Prostate gland (tissue), 2 donors: ENCODE measurements around the gene USF1. TPM values are rescaled to one million over a fixed set of nuclear protein-coding genes. Genes with fewer than 3 reads are reported as not detected.
"Not testable (repeated sequence)": the region's sequence is repeated elsewhere in the genome, so short reads cannot be mapped to it uniquely, and the experiment has no call there.

Experiments
- DNase-seq: peaks from one replicate; pipeline ENCODE4 v3.0.0-alpha.2; 2019; ENCODE audit warnings: low spot score
- H3K27ac ChIP-seq, 2 donors: fragments of 200-600 bp; sonication (generic); 2 replicates each; pipeline ENCODE4 v1.5.1; 2017 to 2019
- H3K27me3 ChIP-seq: fragments of 200-600 bp; sonication (generic); replicated peaks from 2 replicates; pipeline ENCODE4 v1.5.1; 2019; ENCODE audit not compliant: insufficient read depth
- H3K36me3 ChIP-seq, 2 donors: fragments of 200-600 bp; sonication (generic); 1 replicate in 1 of 2; 2 replicates in 1 of 2; pipeline versions ENCODE4 v1.5.1 to v1.8.1; 2017 to 2019
- H3K4me1 ChIP-seq: fragments of 200-600 bp; sonication (generic); replicated peaks from 2 replicates; pipeline ENCODE4 v1.5.1; 2019
- H3K4me3 ChIP-seq, 2 donors: fragments of 200-600 bp; sonication (generic); 2 replicates each; pipeline ENCODE4 v1.5.1; 2017 to 2019
- H3K9me3 ChIP-seq: fragments of 200-600 bp; sonication (generic); 2 replicates; pipeline ENCODE4 v1.5.1; 2017
- CTCF ChIP-seq, 4 experiments: fragments of 200-600 bp in 2 of 4; fragments of 450-650 bp in 2 of 4; sonication (generic) in 2 of 4; IDR thresholded peaks; 1 replicate in 3 of 4; 2 replicates in 1 of 4; pipeline ENCODE4 v1.5.1; 2016 to 2019; ENCODE audit warnings: antibody characterized with exemption in 4 of 4, mild to moderate bottlenecking in 2 of 4, moderate library complexity in 2 of 4
- POLR2A ChIP-seq: fragments of 450-650 bp; IDR thresholded peaks from one replicate; pipeline ENCODE4 v1.6.1; 2016; ENCODE audit warnings: antibody characterized with exemption, mild to moderate bottlenecking
- POLR2AphosphoS5 ChIP-seq: sonication (generic); formaldehyde crosslinking; IDR thresholded peaks from one replicate; pipeline ENCODE4 v1.6.1; 2017; ENCODE audit warnings: antibody characterized with exemption
- WGBS: methylation state at CpG from one replicate; pipeline ENCODE4 v1.1.5; 2018; 5-methylcytosine and 5-hydroxymethylcytosine counted together
- intact Hi-C: fragments of 100-400 bp; cut with DNase I; formaldehyde crosslinking; loops from one replicate; pipeline ENCODE4 v1.14.2; 2022
- small RNA-seq, 2 donors: library from RNA; depleted of rRNA; stranded (forward); fragments of <200 nt; gene quantifications; one replicate each; pipeline ENCODE3, GENCODE V24; 2016
- total RNA-seq, 2 donors: library from RNA; depleted of rRNA; stranded (reverse); fragments of >200 nt; gene quantifications; one replicate each; pipeline ENCODE4 v1.1.0, GENCODE V29; 2016

USF1 gene
- total RNA-seq, 2 donors from 2014 or later: 46.3 to 65.8 TPM

GRCh38 chr1:160996178-160996577, 49.6 kb downstream of the USF1 start:
- WGBS: 89% methylated on average over 3 of the region's 3 CpGs
- TF ChIP-seq POLR2A (no peak), CTCF (IDR thresholded peaks at IDR 0.05) (no peak), POLR2AphosphoS5 (no peak)
- Histone ChIP-seq H3K27ac (no peak overlapping the region), H3K4me1 (no peaks in the 10 kb centered on the region), H3K36me3 (peaks cover 0 to 16% of the 10 kb centered on the region in 2 donors), H3K9me3 (no peaks in the 10 kb centered on the region), H3K4me3 (no peak overlapping the region), H3K27me3 (no peaks in the 10 kb centered on the region)
- DNase-seq: no peak
- intact Hi-C loops: loop anchor here (5.0 to 10.0 kb wide), 2 partner anchors 101 to 271 kb away; partner anchors contain the start of gene KLHDC9

- intact Hi-C loops: loop anchor here (10.0 kb wide), 1 partner anchor 269 kb away; no protein-coding TSS in a partner anchor
- peak; percentile 10 for TF ChIP-seq POLR2AphosphoS5
- TF ChIP-seq POLR2A: no peak
- TF ChIP-seq CTCF (IDR thresholded peaks at IDR 0.05): peak in 2 of 4 experiments; percentile 26 to 38
- DNase-seq: no peak
Observed at GRCh38 chr1:160993544-160994193, 52.1 kb downstream of the USF1 start.

GRCh38 chr1:160992036-160992435, 53.7 kb downstream of the USF1 start:
- intact Hi-C loops: loop anchor here (10.0 kb wide), 1 partner anchor 267 kb away; no protein-coding TSS in a partner anchor
- not testable (repeated sequence) for H3K27ac ChIP-seq, H3K36me3 ChIP-seq, H3K27me3 ChIP-seq, H3K4me3 ChIP-seq, H3K9me3 ChIP-seq, H3K4me1 ChIP-seq, DNase-seq
- WGBS: 91% methylated on average over 4 of the region's 4 CpGs

More at GRCh38 chr1:160993544-160994193, 52.1 kb downstream of the USF1 start:
- no peaks in the 10 kb centered on the region for H3K27me3 ChIP-seq
- no peaks in the 10 kb centered on the region for H3K9me3 ChIP-seq
- no peak overlapping the region for H3K27ac ChIP-seq
- whole genome bisulfite sequencing: 77% methylated on average over 14 of the region's 14 CpGs
- H3K36me3 ChIP-seq: peaks cover 0 to under 1% of the 10 kb centered on the region in 2 donors
- no peak overlapping the region for H3K4me3 ChIP-seq
- no peaks in the 10 kb centered on the region for H3K4me1 ChIP-seq

Small RNA genes lying within 50 kb of the gene (small RNA-seq; reads per million reads assigned to genes)
- gene AL591806.2: 0 reads per million in 2 donors

Other genes starting within 250 kb of the USF1 start
- 1 to 10 TPM in 1 of 2 donors, under 1 TPM in 1; 0.46 to 1.7 TPM for gene LY9, start 249.8 kb downstream of the USF1 start, total RNA-seq
- 1 to 10 TPM in 1 of 2 donors, under 1 TPM in 1; 0.55 to 1.1 TPM for gene CD244, start 183.1 kb downstream of the USF1 start, total RNA-seq
- 1 to 10 TPM in 1 of 2 donors, under 1 TPM in 1; 0.96 to 7.0 TPM for gene ITLN1, start 160.8 kb downstream of the USF1 start, total RNA-seq
- 1 to 10 TPM in 1 of 2 donors, under 1 TPM in 1; 0.82 to 2.4 TPM for gene ITLN2, start 91.2 kb downstream of the USF1 start, total RNA-seq
- gene F11R, start 24.8 kb downstream of the USF1 start, total RNA-seq: 100 to 1,000 TPM in 1 of 2 donors, 10 to 100 TPM in 1; 43.6 to 104 TPM
- gene TSTD1, start 7.0 kb downstream of the USF1 start, total RNA-seq: 100 to 1,000 TPM; 137 to 648 TPM
- 1 to 10 TPM; 3.2 to 5.3 TPM for gene ARHGAP30, start 23.9 kb upstream of the USF1 start, total RNA-seq
- 10 to 100 TPM in 1 of 2 donors, 1 to 10 TPM in 1; 9.6 to 18.6 TPM for gene NECTIN4, start 43.6 kb upstream of the USF1 start, total RNA-seq
- 10 to 100 TPM; 24.8 to 33.3 TPM for gene KLHDC9, start 52.4 kb upstream of the USF1 start, total RNA-seq
- 10 to 100 TPM; 33.6 to 36.0 TPM for gene PFDN2, start 72.1 kb upstream of the USF1 start, total RNA-seq
- gene NIT1, start 72.1 kb upstream of the USF1 start, total RNA-seq: 10 to 100 TPM; 31.1 to 51.7 TPM
- gene DEDD, start 86.7 kb upstream of the USF1 start, total RNA-seq: 10 to 100 TPM; 30.1 to 41.5 TPM
- gene UFC1, start 108.0 kb upstream of the USF1 start, total RNA-seq: 10 to 100 TPM; 71.3 to 72.8 TPM
- 10 to 100 TPM; 28.1 to 32.1 TPM for gene USP21, start 113.5 kb upstream of the USF1 start, total RNA-seq
- gene PPOX, start 120.4 kb upstream of the USF1 start, total RNA-seq: 10 to 100 TPM; 13.8 to 42.6 TPM
- 10 to 100 TPM; 38.2 to 68.7 TPM for gene B4GALT3, start 131.5 kb upstream of the USF1 start, total RNA-seq
- 1 to 10 TPM in 1 of 2 donors, under 1 TPM in 1; 0.55 to 3.4 TPM for gene ADAMTS4, start 153.1 kb upstream of the USF1 start, total RNA-seq
- 100 to 1,000 TPM; 108 to 111 TPM for gene NDUFS2, start 156.4 kb upstream of the USF1 start, total RNA-seq
- gene FCER1G, start 169.3 kb upstream of the USF1 start, total RNA-seq: 10 to 100 TPM in 1 of 2 donors, 1 to 10 TPM in 1; 3.6 to 22.4 TPM
- gene APOA2, start 177.7 kb upstream of the USF1 start, total RNA-seq: not detected
- 10 to 100 TPM in 1 of 2 donors, 1 to 10 TPM in 1; 7.5 to 15.6 TPM for gene TOMM40L, start 180.1 kb upstream of the USF1 start, total RNA-seq
- gene NR1I3, start 192.2 kb upstream of the USF1 start, total RNA-seq: not detected
- gene PCP4L1, start 212.8 kb upstream of the USF1 start, total RNA-seq: 10 to 100 TPM in 1 of 2 donors, 1 to 10 TPM in 1; 7.6 to 10.1 TPM